Skeletal muscle tissue (tissue), 2 donors: ENCODE data around the gene PTEN. TPM values are rescaled to one million over a fixed set of nuclear protein-coding genes. Genes with fewer than 3 reads are reported as not detected.

ENCODE experiments used
- small RNA-seq: library from RNA; depleted of rRNA; stranded (forward); fragments of <200 nt; gene quantifications from one replicate; pipeline ENCODE3, GENCODE V24; 2014
- total RNA-seq: library from RNA; depleted of rRNA; stranded (reverse); fragments of >200 nt; gene quantifications from one replicate; pipeline ENCODE4 v1.2.3, GENCODE V29; 2014

The PTEN gene
- total RNA-seq, 1 donor from 2014 or later: 76.2 TPM

Small RNA genes lying within 50 kb of the gene (small RNA-seq; reads per million reads assigned to genes)
- gene RF00284 (not detected), gene RN7SL78P (not detected)

Other genes with a start within 250 kb of the PTEN start
- gene PAPSS2, start 203.7 kb upstream of the PTEN start, total RNA-seq: 8.9 TPM
- gene ATAD1, start 45.4 kb upstream of the PTEN start, total RNA-seq: 20.4 TPM
- under 0.01 TPM for gene KLLN, start 92 bp upstream of the PTEN start, total RNA-seq